PC-9 (cell line): ENCODE measurements around the gene GPR137. TPM values are rescaled to one million over a fixed set of nuclear protein-coding genes. Genes with fewer than 3 reads are reported as not detected.
A peak's percentile ranks its signal among the peaks of the same experiment; 100 is the strongest.

ENCODE experiments used
- BruUV-seq: library from RNA; stranded (reverse); fragments of 400-500 nt; replicated peaks from 2 replicates; lab custom pipeline; 2021; lab: Mats Ljungman, UMichigan
- CTCF ChIA-PET: fragments of 300-600 bp; sonication (Branson Sonifier 250); formaldehyde crosslinking; loops from one replicate; lab custom pipeline; 2022; ENCODE audit warnings: antibody characterized with exemption; lab: Charles Lee
- POLR2A ChIA-PET: fragments of 300-600 bp; sonication (Branson Sonifier 250); formaldehyde crosslinking; loops from one replicate; lab custom pipeline; 2022; ENCODE audit warnings: antibody characterized with exemption; ENCODE audit not compliant: unreplicated experiment; lab: Charles Lee
- DNase-seq, 2 experiments: peaks; one replicate each; pipeline versions ENCODE4 v3.0.0 to v3.0.0-alpha.2; 2015 to 2022; ENCODE audit warnings: mixed read lengths in 1 of 2
- H2AFZ ChIP-seq: fragments of 200-600 bp; sonication (generic); 2 replicates; pipeline ENCODE4 v1.8.1; 2017; ENCODE audit warnings: antibody characterized with exemption
- H3F3A ChIP-seq: fragments of 200-600 bp; sonication (generic); 2 replicates; pipeline ENCODE4 v1.8.1; 2017; ENCODE audit warnings: antibody characterized with exemption, mild to moderate bottlenecking, low read depth; ENCODE audit not compliant: insufficient read depth
- H3K27ac ChIP-seq: fragments of 200-600 bp; sonication (generic); 2 replicates; pipeline ENCODE4 v1.6.1; 2016; ENCODE audit warnings: mixed run types
- H3K27me3 ChIP-seq: fragments of 200-600 bp; sonication (generic); 2 replicates; pipeline ENCODE4 v1.6.1; 2016; ENCODE audit warnings: low read depth, mixed run types; ENCODE audit not compliant: insufficient read depth
- H3K36me3 ChIP-seq: fragments of 200-600 bp; sonication (generic); 2 replicates; pipeline ENCODE4 v1.6.1; 2016; ENCODE audit warnings: low read depth, mixed run types
- H3K4me1 ChIP-seq: fragments of 200-600 bp; sonication (generic); replicated peaks from 2 replicates; pipeline ENCODE4 v1.6.1; 2016; ENCODE audit warnings: mixed run types; ENCODE audit not compliant: insufficient read depth
- H3K4me2 ChIP-seq: fragments of 200-600 bp; sonication (generic); 2 replicates; pipeline ENCODE4 v1.6.1; 2017; ENCODE audit warnings: mixed run types
- H3K4me3 ChIP-seq: fragments of 200-600 bp; sonication (generic); 2 replicates; pipeline ENCODE4 v1.6.1; 2016; ENCODE audit warnings: mixed run types
- H3K79me2 ChIP-seq: fragments of 200-600 bp; sonication (generic); 2 replicates; pipeline ENCODE4 v1.6.1; 2017; ENCODE audit warnings: low read depth, mixed run types
- H3K9me2 ChIP-seq: fragments of 200-600 bp; sonication (generic); 2 replicates; pipeline ENCODE4 v1.8.1; 2017; ENCODE audit warnings: mild to moderate bottlenecking; ENCODE audit not compliant: insufficient read depth
- H3K9me3 ChIP-seq: fragments of 200-600 bp; sonication (generic); 2 replicates; pipeline ENCODE4 v1.8.1; 2016; ENCODE audit warnings: low read depth; ENCODE audit not compliant: insufficient read depth
- H4K20me1 ChIP-seq: fragments of 200-600 bp; sonication (generic); 2 replicates; pipeline ENCODE4 v1.8.1; 2017; ENCODE audit not compliant: insufficient read depth
- CTCF ChIP-seq: fragments of 200-600 bp; sonication (generic); conservative IDR thresholded peaks from 2 replicates; pipeline ENCODE4 v1.6.1; 2017; ENCODE audit warnings: mixed run types, antibody characterized with exemption, mild to moderate bottlenecking, moderate library complexity
- EZH2 ChIP-seq: fragments of 200-600 bp; sonication (generic); IDR thresholded peaks from 2 replicates; pipeline ENCODE4 v1.8.0; 2017; ENCODE audit warnings: antibody characterized with exemption, low read depth
- intact Hi-C: fragments of 100-400 bp; cut with micrococcal nuclease; formaldehyde crosslinking; loops from one replicate; pipeline ENCODE4 v1.10.0; 2022; ENCODE audit not compliant: unreplicated experiment
- total RNA-seq: library from RNA; stranded (reverse); gene quantifications from 2 replicates; pipeline ENCODE4 v1.2.3, GENCODE V29; 2021

The GPR137 gene
- total RNA-seq, 1 experiment from 2014 or later: 72.8 TPM

GRCh38 chr11:64330888-64331287 is 45.2 kb downstream of the GPR137 start:
- H3K27ac ChIP-seq: peak overlapping the region; percentile 83

GRCh38 chr11:64331569-64332371 is 46.1 kb downstream of the GPR137 start:
- intact Hi-C loops: loop anchor here (1.0 kb wide), 3 partner anchors 10 to 25 kb away; partner anchors contain the start of gene TRMT112
- H3K27me3 ChIP-seq: no peaks in the 10 kb centered on the region
- peaks cover 51% of the 10 kb centered on the region for H3K4me1 ChIP-seq
- DNase-seq: peak; percentile 97 to 99
- no peak overlapping the region; the same call in 1 of the 2 replicates for H3K4me3 ChIP-seq
- no peaks in the 10 kb centered on the region for H3K9me2 ChIP-seq
- no peaks in the 10 kb centered on the region for H4K20me1 ChIP-seq
- no peak for TF ChIP-seq EZH2
- peak; percentile 88 for TF ChIP-seq CTCF
- no peaks in the 10 kb centered on the region for H3K36me3 ChIP-seq
- ChIA-PET POLR2A (interaction anchor here (0.6 to 1.4 kb wide), 6 partner anchors 10 to 127 kb away, joined by 3 to 23 read pairs (median 6); partner anchors contain the start of genes PRDX5 and TRMT112), CTCF (interaction anchor here (0.6 to 2.7 kb wide), 16 partner anchors 10 to 147 kb away, joined by 3 to 55 read pairs (median 4); partner anchors contain the start of genes ESRRA, PRDX5 and TRMT112)
- H3K27ac ChIP-seq: peak overlapping the region; percentile 83
- no TSS peak for BruUV-seq
- peak overlapping the region; percentile 56; the same call in 1 of the 2 replicates for H2AFZ ChIP-seq
- H3K4me2 ChIP-seq: peak overlapping the region; percentile 71
- peaks cover 56% of the 10 kb centered on the region for H3F3A ChIP-seq
- no peaks in the 10 kb centered on the region for H3K79me2 ChIP-seq
- H3K9me3 ChIP-seq: no peaks in the 10 kb centered on the region

More at GRCh38 chr11:64330888-64331287, 45.2 kb downstream of the GPR137 start:
- peaks cover 51% of the 10 kb centered on the region for H3F3A ChIP-seq
- peak overlapping the region; percentile 71 for H3K4me2 ChIP-seq
- TF ChIP-seq CTCF (no peak), EZH2 (no peak)
- no peak for DNase-seq
- H3K79me2 ChIP-seq: no peaks in the 10 kb centered on the region
- H3K4me1 ChIP-seq: peaks cover 43% of the 10 kb centered on the region
- H3K27me3 ChIP-seq: no peaks in the 10 kb centered on the region
- H3K4me3 ChIP-seq: no peak overlapping the region
- H4K20me1 ChIP-seq: no peaks in the 10 kb centered on the region
- ChIA-PET CTCF (interaction anchor here (0.6 to 2.7 kb wide), 8 partner anchors 13 to 146 kb away, joined by 3 to 55 read pairs (median 10); partner anchors contain the start of genes ESRRA, PRDX5 and TRMT112), POLR2A (interaction anchor here (1.1 kb wide), 1 partner anchor 10 kb away, joined by 5 read pairs; no protein-coding TSS in a partner anchor)
- BruUV-seq: no TSS peak
- no peak overlapping the region for H2AFZ ChIP-seq
- no peaks in the 10 kb centered on the region for H3K9me3 ChIP-seq
- no peaks in the 10 kb centered on the region for H3K9me2 ChIP-seq
- intact Hi-C loops: no loop called here
- no peaks in the 10 kb centered on the region for H3K36me3 ChIP-seq

- intact Hi-C loops: no loop called here
- Histone ChIP-seq H3K79me2 (no peaks in the 10 kb centered on the region), H3K27ac (no peak overlapping the region), H3K9me2 (no peaks in the 10 kb centered on the region), H3K4me2 (no peak overlapping the region), H4K20me1 (no peaks in the 10 kb centered on the region), H3K9me3 (no peaks in the 10 kb centered on the region), H2AFZ (no peak overlapping the region), H3K27me3 (no peaks in the 10 kb centered on the region), H3K4me1 (peaks cover 51% of the 10 kb centered on the region), H3K36me3 (no peaks in the 10 kb centered on the region), H3K4me3 (no peak overlapping the region), H3F3A (peaks cover 55% of the 10 kb centered on the region)
- DNase-seq: no peak
- no peak for TF ChIP-seq EZH2
- TF ChIP-seq CTCF: no peak
- POLR2A ChIA-PET: no interaction called here
- no TSS peak for BruUV-seq
- CTCF ChIA-PET: interaction anchor here (0.7 to 2.7 kb wide), 2 partner anchors 16 to 72 kb away, joined by 15 to 55 read pairs; partner anchors contain the start of genes PRDX5 and TRMT112
Observed at GRCh38 chr11:64333556-64333955, 47.9 kb downstream of the GPR137 start.
